Forelimb muscle (tissue), 1 donor: ENCODE results near the gene OSTM1. TPM values are rescaled to one million over a fixed set of nuclear protein-coding genes. Genes with fewer than 3 reads are reported as not detected.
"Not testable (repeated sequence)": the region's sequence is repeated elsewhere in the genome, so short reads cannot be mapped to it uniquely, and the experiment has no call there.

Source experiments
- DNase-seq: peaks from one replicate; pipeline ENCODE4 v3.0.0-alpha.2; 2013; ENCODE audit warnings: low read depth
- polyA plus RNA-seq: library from polyadenylated mRNA; unstranded; fragments of 120-200 nt; gene quantifications from one replicate; pipeline ENCODE4 v1.2.1, GENCODE V29; 2013; ENCODE audit not compliant: insufficient read length

OSTM1 gene
- polyA plus RNA-seq, 1 donor = 18.2 TPM

DNA sequence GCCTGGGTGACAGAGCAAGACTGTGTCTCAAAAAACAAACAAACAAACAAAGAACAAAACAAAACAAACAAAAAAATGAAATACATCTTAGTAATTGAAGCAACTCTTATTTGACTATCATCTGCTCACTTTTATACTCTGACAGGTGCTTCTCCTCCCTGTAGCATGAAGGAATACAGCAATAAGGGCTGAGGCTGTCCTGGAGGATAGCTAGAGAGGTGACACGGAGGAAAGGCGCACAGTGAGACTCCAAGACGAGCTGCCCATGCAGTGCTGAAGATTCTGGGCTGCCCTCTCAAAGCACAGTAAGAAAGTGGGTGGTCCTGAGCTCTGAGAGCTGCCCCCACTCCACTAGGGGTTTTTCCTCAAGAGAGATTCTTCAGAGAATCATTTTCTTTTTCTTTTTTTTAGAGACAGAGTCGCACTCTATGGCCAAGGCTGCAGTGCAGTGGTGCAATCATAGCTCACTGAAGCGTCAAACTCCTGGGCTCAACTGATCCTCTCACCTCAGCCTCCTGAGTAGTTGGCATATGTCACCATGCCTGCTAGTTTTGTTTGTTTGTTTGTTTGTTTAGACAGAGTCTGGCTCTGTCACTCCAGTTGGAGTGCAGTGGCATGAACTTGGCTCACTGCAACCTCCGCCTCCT is 50.0 kb downstream of the OSTM1 start:
- DNase-seq = no peak

DNA sequence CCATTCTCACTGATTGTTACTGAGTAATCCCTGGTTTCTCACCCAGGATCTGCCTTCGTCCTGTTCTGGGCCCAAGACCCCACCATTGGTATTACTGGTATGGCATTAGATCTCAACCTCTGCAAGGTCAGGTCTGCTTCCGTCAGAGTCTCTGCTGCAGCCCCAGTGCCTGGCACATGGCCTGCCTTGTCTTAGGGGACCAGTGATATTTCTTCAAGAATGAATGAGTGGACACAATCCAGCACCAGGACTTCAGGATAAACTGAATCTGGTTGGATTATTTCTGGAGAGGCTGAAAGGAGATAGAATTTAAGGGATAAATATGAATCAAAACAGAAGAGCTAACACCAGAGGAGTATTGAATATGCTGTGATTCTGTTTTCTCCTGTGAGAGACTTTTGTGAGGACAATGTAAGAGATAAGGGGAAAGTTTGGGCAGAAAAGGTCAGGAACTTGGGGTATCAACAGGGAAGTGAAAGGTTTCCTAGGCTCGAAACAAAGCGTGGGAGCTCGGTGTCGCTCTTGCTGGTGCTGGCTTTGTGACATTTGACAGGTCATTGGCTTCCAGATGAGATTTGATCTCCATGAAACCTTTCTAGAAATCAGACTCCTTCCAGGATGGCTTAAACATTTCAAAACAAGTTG is 53.9 kb downstream of the OSTM1 start:
- no peak for DNase-seq

DNA sequence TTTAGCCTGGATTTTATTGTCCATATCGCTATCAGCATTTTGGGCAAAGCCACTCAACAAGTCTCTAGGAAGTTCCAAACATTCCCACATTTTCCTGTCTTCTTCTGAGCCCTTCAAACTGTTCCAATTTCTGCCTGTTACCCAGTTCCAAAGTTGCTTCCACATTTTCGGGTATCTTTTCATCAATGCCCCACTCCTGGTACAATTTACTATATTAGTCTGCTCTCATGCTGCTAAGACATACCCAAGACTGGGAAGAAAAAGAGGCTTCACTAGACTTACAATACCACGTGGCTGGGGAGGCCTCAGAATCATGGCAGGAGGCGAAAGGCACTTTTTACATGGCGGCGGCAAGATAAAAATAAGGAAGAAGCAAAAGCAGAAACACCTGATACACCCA is 58.3 kb downstream of the OSTM1 start:
- DNase-seq = not testable (repeated sequence)

DNA sequence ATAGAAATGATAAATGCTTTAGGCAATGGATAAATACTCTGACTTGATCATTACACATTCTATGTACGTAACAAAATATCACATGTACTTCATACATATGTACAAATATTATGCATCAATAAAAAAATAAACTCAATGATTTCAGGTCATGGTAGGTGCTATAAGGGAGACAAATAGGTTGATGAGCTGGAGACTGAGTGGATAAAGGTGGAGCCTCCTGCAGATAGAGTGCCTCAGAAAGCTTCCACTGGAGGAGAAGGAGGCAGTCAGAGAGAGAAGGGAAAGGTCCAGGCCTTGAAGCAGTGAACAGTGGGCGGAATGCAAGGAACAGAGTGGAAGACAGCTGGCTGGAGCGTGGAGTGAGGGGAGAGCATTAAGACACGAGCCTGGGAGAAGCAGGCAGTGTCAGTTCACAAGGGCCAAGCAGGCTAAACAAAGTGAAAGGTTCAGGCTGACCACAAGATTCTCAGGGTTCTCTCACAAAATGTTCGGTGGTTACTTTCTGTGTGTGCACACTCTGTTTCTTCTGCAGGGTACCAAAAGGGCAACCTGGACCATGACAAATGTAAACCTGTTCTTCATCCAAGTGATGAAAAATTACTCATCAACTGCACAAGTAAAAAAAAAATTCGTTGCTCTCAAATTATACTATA is 60.6 kb downstream of the OSTM1 start:
- DNase-seq = no peak

DNA sequence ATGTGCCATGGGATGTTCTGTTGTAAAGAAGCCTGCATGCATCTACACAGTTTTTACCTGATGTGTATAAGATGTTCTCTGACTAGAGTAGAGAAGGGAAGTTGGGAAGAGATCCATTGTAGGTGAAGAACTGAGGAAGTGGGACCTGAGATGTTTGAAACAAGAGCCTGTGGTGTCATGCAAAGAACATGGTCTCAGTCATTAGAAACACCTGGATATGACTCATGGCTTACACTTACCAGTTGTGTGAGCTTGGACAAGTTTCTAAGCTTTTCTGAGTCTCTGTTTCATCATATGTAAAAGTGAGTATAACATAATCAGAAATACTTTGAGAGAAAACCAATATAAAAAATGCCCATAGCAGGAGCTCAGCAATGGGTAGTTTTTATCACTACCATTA is 64.6 kb downstream of the OSTM1 start:
- DNase-seq = no peak

DNA sequence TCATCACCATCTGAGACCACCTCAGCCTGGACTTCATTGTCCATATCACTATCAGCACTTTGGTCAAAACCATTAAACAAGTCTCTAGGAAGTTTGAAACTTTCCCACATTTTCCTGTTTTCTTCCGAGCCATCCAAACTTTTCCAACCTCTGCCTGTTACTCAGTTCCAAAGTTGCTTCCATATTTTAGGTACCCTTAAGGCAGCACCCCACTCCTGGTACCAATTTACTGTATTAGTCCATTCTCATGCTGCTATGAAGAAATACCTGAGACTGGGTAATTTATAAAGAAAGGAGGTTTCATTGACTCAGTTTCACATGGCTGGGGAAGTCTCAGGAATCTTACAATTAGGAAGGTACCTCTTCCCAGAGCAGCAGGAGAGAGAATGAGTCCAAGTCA is 65.3 kb downstream of the OSTM1 start:
- DNase-seq = not testable (repeated sequence)

DNA sequence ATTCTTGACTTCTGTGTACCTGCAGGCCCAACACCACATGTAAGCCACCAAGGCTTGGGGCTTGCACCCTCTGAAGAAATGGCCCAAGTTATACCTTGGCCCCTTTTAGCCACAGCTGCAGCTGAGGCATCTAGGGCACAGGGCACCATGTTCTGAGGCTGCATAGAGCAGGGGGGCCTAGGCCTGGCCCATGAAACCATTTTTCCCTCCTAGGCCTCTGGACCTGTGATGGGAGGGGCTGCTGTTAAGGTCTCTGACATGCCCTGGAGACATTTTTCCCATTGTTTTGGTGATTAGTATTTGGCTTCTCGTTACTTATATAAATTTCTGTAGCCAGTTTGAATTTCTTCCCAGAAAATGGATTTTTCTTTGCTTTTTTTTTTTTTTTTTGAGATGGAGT is 66.2 kb downstream of the OSTM1 start:
- no peak for DNase-seq

DNA sequence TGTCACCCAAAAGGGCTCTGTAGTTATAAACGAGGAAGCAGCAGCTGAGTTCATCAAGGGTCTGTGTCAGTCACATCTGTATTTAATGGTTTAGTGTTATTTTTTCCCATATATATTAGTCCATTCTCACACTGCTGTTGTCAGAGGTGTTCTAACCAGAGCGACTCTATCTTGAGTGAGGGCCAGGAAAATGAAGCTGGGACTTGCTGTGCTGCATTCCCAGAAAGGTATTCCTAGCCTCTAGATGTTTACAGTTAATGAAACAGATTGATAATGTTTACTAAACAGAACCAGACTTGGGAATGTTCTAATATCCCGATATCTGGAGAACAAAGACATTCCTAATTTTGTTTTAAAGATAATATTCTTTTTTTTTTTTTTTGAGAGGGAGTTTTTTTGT is 68.6 kb downstream of the OSTM1 start:
- no peak for DNase-seq

DNA sequence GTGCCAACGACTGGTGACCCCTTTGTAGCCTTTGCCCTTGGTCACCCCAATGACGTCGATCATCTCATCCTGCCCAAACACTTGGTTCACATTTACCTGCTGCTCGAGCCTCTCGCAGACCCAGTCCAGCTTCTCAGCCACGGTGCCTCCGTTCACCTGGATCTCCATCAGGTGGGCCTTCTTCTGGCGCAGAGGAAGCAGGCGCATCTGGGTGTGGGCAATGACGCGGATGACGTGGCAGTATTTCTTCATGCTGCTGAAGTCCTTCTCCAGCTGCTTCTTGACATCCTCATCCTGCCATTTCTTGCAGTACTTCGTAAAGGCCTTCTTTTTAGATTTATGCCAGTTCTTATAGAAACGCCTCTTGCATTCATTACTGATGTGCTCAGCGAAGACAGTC is 69.7 kb downstream of the OSTM1 start:
- no peak for DNase-seq

DNA sequence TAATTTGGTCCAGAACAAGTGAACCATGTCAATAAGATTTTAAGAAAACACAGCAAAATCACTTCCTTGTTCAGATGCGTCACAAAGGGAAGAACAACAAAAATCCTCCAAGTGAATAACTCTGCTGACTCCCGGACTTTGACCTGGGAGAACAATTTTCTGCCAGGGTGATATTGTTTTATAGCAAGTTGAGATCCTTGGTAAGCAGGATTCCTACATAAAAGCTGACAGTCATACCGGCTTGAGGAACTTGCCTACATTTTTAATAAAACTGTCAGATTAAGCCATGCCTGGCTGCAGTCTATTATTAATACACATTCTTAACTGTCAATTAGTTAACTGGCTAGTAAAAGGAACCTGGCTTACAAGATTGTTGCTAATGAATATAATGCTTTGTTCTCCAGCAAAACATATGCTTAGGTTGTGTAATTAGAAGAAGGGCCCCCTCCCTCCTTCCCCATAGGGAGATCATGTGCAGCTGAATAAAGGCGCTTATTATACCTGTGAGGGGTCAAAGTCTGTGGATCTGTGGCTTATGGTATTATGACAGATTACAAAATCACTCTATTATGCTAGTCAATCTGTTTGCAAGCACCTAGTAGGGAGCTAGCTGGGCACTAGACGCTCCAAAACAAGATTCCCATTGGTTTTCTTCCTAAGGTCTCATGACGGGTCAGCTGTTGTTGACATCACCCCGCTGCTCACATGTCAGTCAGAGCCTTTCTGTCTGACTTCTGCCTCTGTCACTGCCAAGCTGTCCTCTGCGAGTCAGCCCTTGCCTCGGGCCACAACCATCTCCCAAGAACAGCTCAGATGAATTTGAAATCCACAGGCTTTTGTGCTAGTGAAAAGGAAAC is 71.9 kb downstream of the OSTM1 start:
- DNase-seq = no peak

DNA sequence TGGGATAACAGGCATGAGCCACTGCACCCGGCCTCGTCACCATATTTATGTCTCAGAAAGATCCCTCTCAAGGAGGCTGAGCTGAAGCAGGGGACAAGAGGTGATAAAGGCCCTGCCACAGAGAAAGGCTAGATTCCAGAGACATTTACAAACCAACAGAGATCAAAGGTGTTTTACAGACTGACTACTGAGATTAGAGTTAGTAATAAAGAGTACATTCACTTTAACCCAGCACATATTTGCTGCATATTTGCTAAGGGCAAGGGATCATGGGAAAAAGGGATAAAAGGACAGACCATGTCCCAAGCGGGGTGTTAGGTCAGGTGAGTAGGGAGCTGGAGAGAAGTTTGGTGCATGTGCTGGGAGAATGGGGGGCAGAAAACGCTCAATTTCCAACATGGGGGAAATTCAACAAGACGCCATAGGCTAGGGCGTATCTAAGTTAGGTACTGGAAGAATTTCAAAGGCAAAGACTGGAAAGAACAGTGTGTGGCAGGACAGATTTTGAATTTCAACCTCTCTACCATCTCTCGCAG is 72.8 kb downstream of the OSTM1 start:
- DNase-seq = no peak

DNA sequence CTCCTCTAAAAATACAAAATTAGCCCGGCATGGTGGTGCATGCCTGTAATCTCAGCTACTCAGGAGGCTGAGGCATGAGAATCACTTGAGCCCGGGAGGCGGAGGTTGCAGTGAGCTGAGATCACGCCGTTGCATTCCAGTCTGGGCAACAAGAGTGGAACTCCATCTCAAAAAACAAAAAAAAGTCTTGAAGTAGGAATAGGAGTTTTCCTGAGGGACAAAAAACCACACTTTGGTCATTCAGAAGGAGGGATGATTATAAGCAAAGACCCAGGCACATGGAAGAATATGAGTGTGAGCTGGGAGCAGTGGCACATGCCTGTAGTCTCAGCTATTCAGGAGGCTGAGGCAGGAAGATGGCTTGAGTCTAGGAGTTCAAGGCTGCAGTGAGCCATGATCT is 74.3 kb downstream of the OSTM1 start:
- not testable (repeated sequence) for DNase-seq

DNA sequence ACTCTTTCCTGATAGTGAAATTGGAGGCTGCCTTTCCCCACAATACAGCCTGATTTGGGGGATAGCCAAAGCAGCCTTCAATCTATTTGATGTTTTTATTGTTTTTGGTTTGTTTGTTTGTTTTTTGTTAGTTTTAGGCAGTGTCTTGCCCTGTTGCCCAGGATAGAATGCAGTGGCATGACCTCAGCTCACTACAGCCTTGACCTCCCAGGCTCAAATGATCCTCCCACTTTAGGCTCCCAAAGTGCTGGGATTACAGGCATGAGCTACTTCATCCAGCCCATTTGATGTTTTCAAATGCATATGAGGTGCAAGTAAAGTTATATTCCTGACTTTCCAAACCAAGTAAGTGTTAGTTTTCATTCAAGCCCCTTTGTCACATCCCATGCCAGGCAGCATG is 75.2 kb downstream of the OSTM1 start:
- no peak for DNase-seq

DNA sequence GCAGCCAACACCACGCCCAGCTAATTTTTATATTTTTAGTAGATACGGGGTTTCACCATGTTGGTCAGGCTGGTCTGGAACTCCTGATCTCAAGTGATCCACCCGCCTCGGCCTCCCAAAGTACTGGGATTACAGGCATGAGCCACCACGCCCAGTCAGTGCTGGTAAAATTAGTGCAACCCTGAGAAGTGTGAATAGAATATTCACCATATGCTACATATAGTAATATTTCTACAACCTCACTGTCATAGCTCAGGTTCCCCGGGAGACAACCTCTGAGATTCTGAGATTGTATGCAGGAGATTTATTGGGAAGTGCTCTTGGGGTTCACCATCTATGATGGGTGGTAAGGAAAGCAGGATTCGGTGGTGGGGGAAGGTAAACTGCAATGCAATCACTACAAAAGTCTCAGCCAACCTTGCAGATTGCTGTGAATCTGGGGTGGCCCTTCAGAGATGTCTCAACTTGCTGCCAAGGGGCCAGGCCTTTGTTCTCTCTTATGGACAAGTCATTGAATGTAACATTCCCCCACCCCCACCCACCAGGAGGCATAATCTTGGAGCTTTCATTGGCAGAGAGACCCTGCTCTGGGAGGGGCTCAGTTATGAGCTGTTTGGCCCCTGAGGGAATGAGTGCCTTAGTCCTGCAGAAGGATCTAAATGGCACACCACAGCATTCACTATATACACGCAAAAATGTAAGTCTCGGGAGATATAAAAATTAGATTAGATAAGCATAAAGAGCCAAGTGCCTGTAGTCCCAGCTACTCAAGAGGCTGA is 82.6 kb downstream of the OSTM1 start:
- no peak for DNase-seq

Other genes starting within 250 kb of the OSTM1 start
- 67.5 TPM for gene SEC63, start 116.5 kb downstream of the OSTM1 start, polyA plus RNA-seq
- gene NR2E1, start 91.3 kb upstream of the OSTM1 start, polyA plus RNA-seq = not detected
- gene SNX3, start 186.3 kb upstream of the OSTM1 start, polyA plus RNA-seq = 204 TPM
- gene AFG1L, start 220.3 kb upstream of the OSTM1 start, polyA plus RNA-seq = 6.4 TPM